ENCODE measurements around the gene FAHD2A.

Gene FAHD2A

DNA sequence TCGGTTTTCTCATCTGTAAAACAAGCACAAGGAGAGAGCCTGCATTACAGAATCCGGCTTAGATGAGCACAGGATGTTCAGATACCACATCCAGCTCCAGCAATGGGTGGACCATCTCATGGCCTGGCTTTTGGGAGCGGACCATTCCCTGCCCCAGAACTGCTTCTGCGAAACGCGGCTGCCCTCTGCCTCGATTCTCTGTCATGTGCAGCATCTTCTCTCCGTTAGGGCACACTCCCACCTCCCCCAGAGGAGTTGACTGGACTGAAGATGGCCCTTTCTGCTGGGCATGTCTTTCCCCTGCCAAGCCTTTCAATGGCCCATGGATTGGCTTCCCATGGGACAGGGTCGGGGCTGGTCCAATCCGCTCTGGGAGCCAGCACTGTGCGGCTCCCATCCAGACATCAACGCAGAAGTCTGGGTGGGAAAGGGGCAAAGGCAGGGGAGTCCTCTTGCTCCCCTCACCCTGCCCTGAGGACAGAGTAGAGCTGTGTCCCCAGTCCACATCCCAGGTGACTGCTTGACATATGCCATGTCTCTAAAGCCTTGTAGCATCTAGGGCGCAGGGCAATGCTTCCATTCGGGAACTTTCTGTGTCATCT lies 14.3 kb upstream of the FAHD2A start:
- ATAC-seq (ENCODE audit: low read depth) (no peak), DNase-seq (ENCODE audit: low spot score) (peak; percentile 16)
- Histone ChIP-seq H3K4me1 (ENCODE audit: insufficient read depth, poor library complexity, severe bottlenecking) (no peaks in the 10 kb centered on the region), H3K27me3 (ENCODE audit: insufficient read depth, poor library complexity, severe bottlenecking) (no peaks in the 10 kb centered on the region), H3K4me3 (ENCODE audit: severe bottlenecking) (no peak overlapping the region), H3K9me3 (ENCODE audit: severe bottlenecking) (no peaks in the 10 kb centered on the region), H3K27ac (ENCODE audit: poor library complexity, severe bottlenecking) (no peak overlapping the region), H3K36me3 (ENCODE audit: low read depth) (no peaks in the 10 kb centered on the region)
- TF ChIP-seq, protein P1, sequence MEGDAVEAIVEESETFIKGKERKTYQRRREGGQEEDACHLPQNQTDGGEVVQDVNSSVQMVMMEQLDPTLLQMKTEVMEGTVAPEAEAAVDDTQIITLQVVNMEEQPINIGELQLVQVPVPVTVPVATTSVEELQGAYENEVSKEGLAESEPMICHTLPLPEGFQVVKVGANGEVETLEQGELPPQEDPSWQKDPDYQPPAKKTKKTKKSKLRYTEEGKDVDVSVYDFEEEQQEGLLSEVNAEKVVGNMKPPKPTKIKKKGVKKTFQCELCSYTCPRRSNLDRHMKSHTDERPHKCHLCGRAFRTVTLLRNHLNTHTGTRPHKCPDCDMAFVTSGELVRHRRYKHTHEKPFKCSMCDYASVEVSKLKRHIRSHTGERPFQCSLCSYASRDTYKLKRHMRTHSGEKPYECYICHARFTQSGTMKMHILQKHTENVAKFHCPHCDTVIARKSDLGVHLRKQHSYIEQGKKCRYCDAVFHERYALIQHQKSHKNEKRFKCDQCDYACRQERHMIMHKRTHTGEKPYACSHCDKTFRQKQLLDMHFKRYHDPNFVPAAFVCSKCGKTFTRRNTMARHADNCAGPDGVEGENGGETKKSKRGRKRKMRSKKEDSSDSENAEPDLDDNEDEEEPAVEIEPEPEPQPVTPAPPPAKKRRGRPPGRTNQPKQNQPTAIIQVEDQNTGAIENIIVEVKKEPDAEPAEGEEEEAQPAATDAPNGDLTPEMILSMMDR (IDR thresholded peaks at IDR 0.05; ENCODE audit: poor library complexity, severe bottlenecking): no peak

DNA sequence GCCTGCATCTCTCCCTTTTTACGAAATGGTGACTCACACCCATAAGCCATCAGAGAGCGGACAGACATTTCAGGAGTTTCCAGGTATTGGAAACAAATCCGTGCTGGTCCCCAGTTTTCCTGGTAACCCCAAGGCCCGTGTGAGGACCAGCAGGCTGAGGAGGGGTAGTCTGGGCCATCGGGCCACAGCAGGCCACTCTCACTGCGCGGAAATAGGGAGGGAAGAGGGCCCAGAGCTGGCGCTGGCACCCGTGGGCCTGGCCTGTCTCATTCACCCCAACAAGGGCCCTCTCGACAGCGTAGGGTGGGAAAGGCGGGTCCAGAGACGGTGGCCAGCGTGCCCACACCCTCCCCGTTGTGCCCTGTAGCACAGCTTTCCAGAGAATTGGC lies 13.7 kb upstream of the FAHD2A start:
- no peak overlapping the region for H3K4me3 ChIP-seq (ENCODE audit: severe bottlenecking)
- H3K9me3 ChIP-seq (ENCODE audit: severe bottlenecking): no peaks in the 10 kb centered on the region
- ATAC-seq (ENCODE audit: low read depth) (peak; percentile 6; the same call in 1 of the 3 replicates), DNase-seq (ENCODE audit: low spot score) (peak; percentile 22)
- TF ChIP-seq, protein P1 (IDR thresholded peaks at IDR 0.05; ENCODE audit: poor library complexity, severe bottlenecking): no peak
- no peak overlapping the region for H3K27ac ChIP-seq (ENCODE audit: poor library complexity, severe bottlenecking)
- no peaks in the 10 kb centered on the region for H3K4me1 ChIP-seq (ENCODE audit: insufficient read depth, poor library complexity, severe bottlenecking)
- H3K36me3 ChIP-seq (ENCODE audit: low read depth): no peaks in the 10 kb centered on the region
- H3K27me3 ChIP-seq (ENCODE audit: insufficient read depth, poor library complexity, severe bottlenecking): no peaks in the 10 kb centered on the region

GRCh38 chr2:95389245-95390119 lies 13.0 kb upstream of the FAHD2A start:
- H3K27me3 ChIP-seq (ENCODE audit: insufficient read depth, poor library complexity, severe bottlenecking): no peaks in the 10 kb centered on the region

GRCh38 chr2:95390272-95390880 lies 12.1 kb upstream of the FAHD2A start:
- Histone ChIP-seq H3K4me3 (ENCODE audit: severe bottlenecking) (no peak overlapping the region), H3K9me3 (ENCODE audit: severe bottlenecking) (no peaks in the 10 kb centered on the region), H3K27me3 (ENCODE audit: insufficient read depth, poor library complexity, severe bottlenecking) (no peaks in the 10 kb centered on the region), H3K4me1 (ENCODE audit: insufficient read depth, poor library complexity, severe bottlenecking) (no peaks in the 10 kb centered on the region), H3K36me3 (ENCODE audit: low read depth) (no peaks in the 10 kb centered on the region), H3K27ac (ENCODE audit: poor library complexity, severe bottlenecking) (no peak overlapping the region)
- TF ChIP-seq, protein P1 (IDR thresholded peaks at IDR 0.05; ENCODE audit: poor library complexity, severe bottlenecking): no peak
- peak; percentile 18 for DNase-seq (ENCODE audit: low spot score)
- ATAC-seq (ENCODE audit: low read depth): no peak

More at GRCh38 chr2:95389245-95390119, 13.0 kb upstream of the FAHD2A start:
- Histone ChIP-seq H3K4me1 (ENCODE audit: insufficient read depth, poor library complexity, severe bottlenecking) (no peaks in the 10 kb centered on the region), H3K36me3 (ENCODE audit: low read depth) (no peaks in the 10 kb centered on the region), H3K27ac (ENCODE audit: poor library complexity, severe bottlenecking) (no peak overlapping the region), H3K9me3 (ENCODE audit: severe bottlenecking) (no peaks in the 10 kb centered on the region), H3K4me3 (ENCODE audit: severe bottlenecking) (no peak overlapping the region)
- DNase-seq (ENCODE audit: low spot score): peak; percentile 41
- ATAC-seq (ENCODE audit: low read depth): peak; percentile 80
- TF ChIP-seq, protein P1 (IDR thresholded peaks at IDR 0.05; ENCODE audit: poor library complexity, severe bottlenecking): peak; percentile 83

Measured in RWPE2 (cell line).